GM19467 (cell line): ENCODE measurements around the gene ZBTB48.

Experiments
- ATAC-seq: cut with Tn5 transposase; IDR thresholded peaks from one replicate; pipeline ENCODE4 v1.9.1; 2021; ENCODE audit warnings: mild to moderate bottlenecking, moderate library complexity; ENCODE audit not compliant: unreplicated experiment

The ZBTB48 gene

GRCh38 chr1:6603915-6604558 lies 24.2 kb downstream of the ZBTB48 start:
- ATAC-seq = no peak

DNA sequence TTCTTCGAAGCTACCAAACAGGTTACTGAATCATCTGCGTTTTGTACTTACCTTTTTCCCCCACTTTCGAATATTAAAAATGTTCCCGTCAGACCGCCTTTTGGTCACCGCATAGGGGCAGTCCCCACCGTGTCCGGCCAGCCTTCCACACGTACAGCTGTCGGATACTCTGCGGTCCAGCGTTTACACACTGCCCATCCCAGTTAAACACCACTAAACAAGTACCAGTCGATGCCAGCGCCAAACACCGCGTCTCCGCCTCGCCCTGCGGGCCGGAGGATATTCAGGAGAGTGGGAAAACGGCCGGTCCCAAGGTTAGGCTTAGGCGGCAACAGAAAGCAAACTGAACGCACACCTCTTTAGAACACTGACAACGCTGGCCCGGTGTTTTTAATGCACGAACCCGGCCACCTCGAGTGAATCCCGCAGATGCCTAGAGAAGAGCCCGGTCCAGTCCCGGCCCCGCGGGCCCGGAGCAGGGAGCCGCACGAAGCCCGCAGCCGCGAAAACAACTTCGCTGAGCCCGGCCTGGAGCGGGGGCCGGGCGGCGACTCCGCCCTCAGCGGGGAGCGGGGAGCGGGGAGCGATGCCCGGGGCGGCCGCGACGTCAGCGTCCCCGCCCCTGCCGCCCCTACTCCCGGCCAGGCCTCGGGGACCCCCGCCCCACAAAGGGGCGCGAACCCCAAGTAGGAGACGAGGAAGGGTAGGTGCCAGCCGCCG lies 33.0 kb downstream of the ZBTB48 start:
- ATAC-seq = no peak

DNA sequence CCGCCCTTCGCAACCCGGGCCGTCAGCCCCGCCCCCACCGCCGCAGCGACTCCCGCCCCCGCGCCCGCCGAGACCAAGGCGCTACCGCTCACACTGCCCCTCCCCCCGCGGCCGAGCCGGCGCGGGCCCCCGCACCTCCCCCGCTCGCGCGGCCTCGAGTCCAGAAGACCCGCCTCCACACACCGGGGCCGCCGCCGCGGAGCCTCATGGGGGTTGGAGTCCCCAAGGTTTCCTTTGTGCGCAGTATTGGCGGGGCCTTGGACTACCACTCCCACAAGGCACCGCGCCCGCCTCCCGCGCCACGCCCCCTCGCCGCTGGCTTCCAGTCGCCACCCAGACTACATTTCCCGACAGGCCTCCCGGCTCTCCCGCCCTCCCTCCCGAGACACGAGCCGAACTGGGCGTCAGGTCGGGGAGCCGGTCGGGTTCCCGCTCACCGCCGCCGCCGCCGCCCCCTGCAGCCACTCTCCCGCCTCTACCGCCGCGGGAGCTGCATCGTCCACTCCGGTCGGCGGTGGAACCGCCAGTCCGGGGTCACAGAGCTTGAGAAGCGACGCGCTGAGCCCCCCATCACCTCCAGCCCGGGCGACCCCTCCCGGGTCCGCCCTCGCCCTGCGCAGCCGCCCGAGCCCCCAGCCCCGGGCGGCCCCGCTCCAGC lies 33.7 kb downstream of the ZBTB48 start, which contains the start of gene PHF13:
PHF13 (plus strand) TSS at position 371 of the 658 bp plus-strand sequence. CDS start 336 bp downstream, outside the sequence.
- ATAC-seq = peak; percentile 90

DNA sequence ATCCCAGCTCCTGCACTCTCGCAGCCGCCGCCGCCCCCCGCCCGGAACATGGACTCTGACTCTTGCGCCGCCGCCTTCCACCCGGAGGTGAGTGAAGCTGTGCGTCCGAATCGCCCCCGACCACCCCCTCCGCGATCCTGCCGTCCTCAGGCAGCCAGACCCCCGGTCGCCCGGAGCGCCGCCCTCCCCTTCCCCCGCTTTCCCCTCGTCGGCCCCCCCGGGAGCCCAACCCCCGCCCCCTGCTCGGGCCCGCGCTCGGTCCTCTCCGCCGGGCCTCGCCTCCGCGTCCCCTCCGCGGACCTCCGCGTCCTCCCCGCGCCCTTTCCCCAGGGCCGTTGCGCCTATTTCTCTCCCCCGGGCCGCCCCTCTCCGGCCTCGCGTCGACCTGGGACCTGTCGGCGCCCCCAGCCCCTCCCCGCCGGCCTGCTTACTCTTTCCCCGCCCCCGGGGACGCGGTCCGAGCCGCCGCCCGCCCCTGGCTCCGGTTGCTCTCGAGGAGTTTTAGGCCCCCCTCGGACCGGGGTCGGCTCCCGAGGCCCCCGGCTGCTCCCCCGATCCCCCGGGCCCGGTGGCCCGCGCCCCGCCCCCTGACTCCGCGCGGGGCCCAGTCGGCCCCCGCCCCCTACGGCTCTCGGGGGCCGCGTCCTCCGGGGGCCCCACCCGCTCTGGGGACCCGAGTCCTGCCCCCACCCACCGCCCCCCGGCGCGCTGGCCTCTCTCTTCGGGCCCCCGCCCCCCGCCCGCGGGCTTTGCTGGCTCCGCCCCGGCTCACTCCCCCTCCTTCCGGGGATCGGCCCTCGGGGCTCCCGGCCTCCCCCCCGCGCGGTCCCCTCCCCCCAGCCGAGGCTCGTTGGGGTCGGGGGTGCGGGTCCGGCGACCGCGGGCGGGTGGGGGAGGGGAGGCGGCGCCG lies 34.5 kb downstream of the ZBTB48 start:
- ATAC-seq = no peak

DNA sequence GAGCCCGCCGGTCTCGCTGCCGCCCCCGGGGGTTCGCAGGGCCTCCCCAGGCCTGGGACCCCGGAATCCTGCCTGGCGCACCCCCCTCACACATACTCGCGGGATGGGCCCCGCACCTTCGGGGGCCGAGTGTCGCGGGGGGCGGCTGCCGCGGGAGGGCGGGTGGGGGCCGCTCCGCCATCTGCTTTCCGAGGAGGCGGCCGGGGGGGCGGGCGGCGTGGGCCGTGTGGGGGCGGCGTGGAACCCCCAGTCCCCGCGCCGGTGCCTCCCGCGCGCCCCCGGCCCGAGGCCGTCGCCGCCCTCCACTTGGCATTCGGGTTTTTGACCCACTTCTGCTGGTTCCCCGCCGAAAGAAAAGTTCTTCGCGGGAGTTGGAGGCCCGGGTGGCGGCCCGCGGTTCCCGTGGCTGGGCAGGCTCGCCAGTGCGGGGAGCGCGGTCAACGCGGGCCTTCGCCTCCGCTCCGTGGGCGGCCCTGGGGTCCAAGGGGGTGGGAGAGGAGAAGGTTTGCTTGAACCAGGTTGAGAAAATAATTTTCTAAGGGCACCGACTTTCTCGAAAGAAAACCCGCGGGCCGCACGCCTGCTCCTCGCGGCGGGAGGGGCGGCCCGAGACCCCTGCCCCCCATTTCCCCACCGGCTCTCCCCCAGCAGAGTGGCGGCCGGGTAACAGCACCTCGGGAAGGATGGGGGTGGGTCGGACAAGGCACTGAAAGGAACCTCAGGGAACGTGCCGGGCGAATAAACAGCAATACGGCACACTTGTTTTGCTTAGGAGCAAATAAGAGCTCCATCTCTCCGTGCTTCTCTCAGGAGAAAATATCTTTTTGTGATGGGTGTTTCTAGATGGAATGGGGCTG lies 35.4 kb downstream of the ZBTB48 start:
- no peak for ATAC-seq

DNA sequence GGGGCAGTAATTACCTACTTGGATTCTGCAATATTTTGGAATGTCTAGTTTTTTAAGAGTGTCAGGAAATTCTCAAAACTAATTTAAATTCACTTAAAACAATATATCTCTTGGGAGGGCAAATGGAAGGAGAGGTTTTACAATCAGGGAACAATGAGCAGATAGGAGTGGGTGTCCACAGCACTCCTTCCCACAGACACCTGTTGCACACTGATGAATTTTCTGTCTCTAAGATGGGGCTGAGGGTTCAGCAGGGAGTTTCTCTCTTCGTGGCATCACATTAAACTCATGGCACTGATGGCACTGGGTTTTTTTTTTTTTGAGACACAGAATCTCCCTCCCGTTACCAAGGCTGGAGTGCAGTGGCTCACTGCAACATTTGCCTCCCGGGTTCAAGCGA lies 39.3 kb downstream of the ZBTB48 start:
- no peak for ATAC-seq

DNA sequence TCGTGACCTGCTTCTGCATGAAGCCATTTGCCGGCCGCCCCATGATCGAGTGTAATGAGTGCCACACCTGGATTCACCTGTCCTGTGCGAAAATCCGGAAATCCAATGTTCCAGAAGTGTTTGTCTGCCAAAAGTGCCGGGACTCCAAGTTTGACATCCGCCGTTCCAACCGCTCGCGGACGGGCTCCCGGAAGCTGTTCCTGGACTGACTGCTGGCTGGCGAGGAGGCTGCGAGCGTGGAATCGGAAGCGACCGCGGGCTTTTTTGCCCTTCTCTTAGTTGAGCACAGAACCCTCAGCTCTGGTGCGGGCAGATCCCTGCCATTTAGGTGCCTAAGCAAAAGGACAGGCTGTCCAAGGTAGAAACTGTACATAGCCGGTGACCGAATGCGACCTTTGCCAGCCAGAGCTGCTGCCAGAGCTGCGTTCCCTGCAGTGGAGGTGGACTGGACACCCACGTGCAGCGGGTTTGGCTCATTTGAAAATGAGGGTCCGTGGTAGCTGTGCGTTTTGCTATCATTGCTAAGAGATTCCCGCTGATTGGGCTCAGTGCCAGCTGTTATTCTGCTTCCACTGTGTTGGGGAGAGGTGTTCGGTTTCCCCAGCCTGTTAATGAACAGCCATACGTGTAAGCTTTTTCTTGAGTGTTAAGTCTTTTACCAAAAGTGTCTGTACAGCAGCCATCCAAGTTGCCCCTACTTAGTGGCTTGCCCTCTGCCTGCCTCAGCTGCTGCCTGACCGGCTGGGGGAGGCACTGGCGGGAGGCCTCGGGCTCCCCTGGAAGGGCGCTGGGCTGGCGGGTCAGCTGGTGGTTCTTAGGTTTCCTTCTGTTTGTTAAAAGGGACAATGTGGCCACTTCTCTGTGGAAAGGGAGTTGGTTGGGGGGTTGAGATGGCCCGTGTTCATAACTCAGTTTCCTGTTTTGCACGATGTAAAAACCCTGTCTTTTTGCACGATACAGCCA lies 41.9 kb downstream of the ZBTB48 start:
- ATAC-seq = no peak

DNA sequence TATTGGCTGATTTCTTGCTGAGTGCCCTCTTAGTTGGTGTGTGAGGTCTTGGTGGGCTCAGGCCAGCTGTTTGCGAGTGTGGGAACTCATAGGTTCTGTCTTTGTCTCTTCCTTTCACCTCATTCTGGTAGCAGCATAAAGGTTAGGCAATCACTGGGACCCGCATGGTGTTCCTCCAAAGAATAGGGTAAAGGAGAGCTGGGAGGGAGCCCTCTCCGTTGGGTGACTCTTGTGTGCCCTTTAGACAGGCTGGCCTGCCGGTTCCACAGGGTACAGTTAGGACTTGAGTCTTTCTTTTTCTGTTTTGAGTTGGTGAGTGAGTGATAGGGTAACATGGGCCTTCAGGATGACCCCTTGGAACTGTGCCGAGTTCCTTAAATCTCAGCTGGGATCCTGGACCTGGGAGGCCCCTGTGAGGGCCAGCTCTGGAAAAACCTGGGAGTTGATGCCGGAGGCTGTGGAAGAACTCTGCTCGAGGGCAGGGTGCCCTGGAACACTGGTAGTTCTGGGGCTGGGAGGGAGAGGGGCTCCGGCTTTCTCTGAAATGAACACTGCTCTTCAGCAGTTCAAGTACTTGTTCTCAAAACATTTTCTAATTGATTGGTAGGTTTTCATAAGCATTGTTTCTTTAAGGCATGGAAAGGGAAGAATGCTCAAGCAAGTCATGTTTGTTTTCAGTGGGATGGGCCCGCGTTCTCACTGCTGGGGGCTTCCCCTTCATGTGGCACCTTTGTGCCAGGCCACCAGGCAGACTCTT lies 42.8 kb downstream of the ZBTB48 start:
- ATAC-seq = no peak

DNA sequence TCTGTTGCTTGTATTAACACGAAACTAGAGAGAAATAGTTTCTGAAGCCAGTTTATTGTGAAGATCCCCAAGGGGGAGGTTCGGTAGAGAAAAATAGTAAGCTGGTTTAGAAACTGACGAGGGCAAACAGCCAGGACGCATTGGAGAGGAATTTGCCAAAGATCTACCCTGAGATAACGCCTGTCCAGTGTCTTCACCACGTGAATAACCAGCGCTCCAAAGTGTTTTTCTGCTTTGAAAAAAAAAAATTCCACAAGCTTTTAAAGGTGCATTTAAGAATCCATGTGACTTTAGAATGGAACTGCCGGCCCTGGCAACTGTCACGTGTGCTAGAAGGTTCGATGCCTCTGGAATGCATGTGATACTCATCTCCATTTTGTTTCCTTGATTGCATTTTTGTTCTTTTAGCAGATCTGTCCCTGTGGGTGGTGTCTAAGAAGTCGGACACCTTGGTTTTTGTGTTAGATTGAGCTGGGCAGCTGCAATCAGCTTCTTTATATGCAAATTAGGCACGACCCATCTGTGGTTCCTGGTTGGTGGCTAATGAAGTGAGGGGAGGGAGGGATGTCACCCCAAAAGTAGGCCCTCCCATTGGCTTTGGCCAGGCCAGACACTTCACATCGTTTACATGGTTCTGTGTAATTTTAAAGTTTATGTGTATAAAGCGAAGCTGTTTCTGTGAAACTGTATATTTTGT lies 43.6 kb downstream of the ZBTB48 start:
- no peak for ATAC-seq

GRCh38 chr1:6624710-6625583 lies 45.2 kb downstream of the ZBTB48 start, which contains the start of gene THAP3:
Gene THAP3 (plus strand): TSS chr1:6624868. CDS start chr1:6625219, 351 bp downstream.
- peak; percentile 72 for ATAC-seq

DNA sequence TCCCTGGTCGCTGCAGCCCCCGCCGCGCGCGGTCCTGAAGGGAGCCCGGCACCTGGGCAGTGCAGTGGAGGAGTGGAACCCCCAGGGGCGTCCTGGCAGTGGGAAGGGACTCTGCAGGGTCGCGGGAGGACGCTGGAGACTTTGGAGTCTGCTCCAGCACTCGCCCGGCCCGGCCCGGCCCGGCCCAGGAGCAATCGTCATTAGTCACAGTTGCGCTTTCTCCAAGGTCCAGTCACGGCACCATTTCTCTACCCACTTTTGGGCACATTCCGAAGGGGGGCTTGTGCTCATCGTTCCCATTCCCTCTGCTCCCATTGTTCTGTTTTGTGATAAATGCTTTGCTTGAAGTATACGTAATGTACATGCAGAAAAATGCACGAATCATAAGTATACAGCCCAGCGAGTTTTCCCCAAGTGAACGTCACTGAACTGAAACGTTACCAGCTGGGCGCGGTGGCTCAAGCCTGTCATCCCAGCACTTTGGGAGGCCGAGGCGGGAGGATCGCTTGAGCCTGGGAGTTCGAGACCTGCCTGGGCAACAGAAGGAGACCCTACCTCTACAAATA lies 45.9 kb downstream of the ZBTB48 start:
- no peak for ATAC-seq

GRCh38 chr1:6627031-6627430 lies 47.2 kb downstream of the ZBTB48 start:
- ATAC-seq = no peak

GRCh38 chr1:6627841-6628545 lies 48.2 kb downstream of the ZBTB48 start:
- ATAC-seq = no peak

DNA sequence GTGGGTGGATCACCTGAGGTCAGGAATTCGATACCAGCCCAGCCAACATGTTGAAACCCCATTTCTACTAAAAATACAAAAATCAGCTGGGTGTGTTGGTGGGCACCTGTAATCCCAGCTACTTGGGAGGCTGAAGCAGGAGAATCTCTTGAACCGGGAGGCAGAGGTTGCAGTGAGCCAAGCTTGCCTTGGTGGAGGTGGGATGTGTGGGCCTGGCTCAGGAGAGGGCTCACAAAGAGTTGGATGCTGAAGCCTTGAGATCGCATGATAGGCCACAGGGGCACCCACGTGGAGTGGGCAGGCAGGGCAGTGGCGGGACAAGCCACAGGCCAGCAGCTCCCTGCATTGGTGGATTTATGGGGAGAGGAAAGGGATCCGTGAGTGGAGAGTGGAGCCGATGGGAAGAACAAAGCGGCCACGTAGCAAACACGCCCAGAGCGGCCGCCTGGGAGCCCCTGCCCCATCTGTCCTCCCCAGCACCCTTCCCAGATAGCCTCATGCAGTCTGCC lies 49.2 kb downstream of the ZBTB48 start:
- ATAC-seq = no peak

DNA sequence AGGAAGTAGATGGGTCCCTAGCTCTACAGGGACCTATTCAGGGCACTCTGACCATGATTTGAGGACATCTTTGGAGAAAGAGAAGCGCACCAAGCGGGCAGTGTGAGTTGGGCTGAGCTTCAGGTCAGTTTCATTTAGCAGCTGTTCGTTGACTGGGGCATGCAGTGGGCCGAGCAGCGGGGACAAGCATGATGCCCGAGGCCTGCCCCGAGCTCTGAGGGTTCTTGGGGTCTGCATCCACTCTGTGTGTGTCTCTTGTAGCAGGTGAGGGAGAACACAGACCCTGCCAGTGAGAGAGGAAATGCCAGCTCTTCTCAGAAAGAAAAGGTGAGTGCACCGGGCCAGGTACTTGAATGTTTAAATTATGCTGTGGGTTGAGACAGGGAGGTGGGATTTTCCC lies 50.2 kb downstream of the ZBTB48 start:
- no peak for ATAC-seq
